Endothelial cell of umbilical vein (primary cell): ENCODE measurements around the gene CCDC38. TPM values are rescaled to one million over a fixed set of nuclear protein-coding genes. Genes with fewer than 3 reads are reported as not detected.

Experiments
- BruUV-seq: library from RNA; stranded (reverse); fragments of 400-500 nt; replicated peaks from 2 replicates; lab custom pipeline; 2021; lab: Mats Ljungman, UMichigan
- CTCF ChIA-PET: fragments of 300-600, 350-600 bp; sonication (Branson Sonifier 250); formaldehyde crosslinking; loops from one replicate; lab custom pipeline; 2021; ENCODE audit warnings: antibody characterized with exemption, inconsistent platforms; lab: Charles Lee
- POLR2A ChIA-PET: fragments of 300-600, 350-600 bp; sonication (Branson Sonifier 250); formaldehyde crosslinking; loops from one replicate; lab custom pipeline; 2021; ENCODE audit warnings: antibody characterized with exemption, inconsistent platforms; lab: Charles Lee
- DNase-seq: peaks from one replicate; pipeline ENCODE4 v3.0.0-alpha.2; 2011; ENCODE audit warnings: low read depth, low spot score
- FAIRE-seq: peaks from 2 replicates; lab custom pipeline; 2011; peaks lifted over from hg19 to GRCh38; lab: Jason Lieb, UNC
- H2AFZ ChIP-seq: 2 replicates; pipeline ENCODE4 v1.6.0; 2012; ENCODE audit warnings: low read depth, low read length, control low read depth, inconsistent platforms
- H3K27ac ChIP-seq: 2 replicates; pipeline ENCODE4 v1.5.1; 2011; ENCODE audit warnings: low read depth, mild to moderate bottlenecking, control low read depth, low read length, moderate library complexity; ENCODE audit not compliant: insufficient read depth
- H3K27me3 ChIP-seq, 2 experiments: 2 replicates each; pipeline versions ENCODE4 v1.6.0 to v1.6.1; 2011; ENCODE audit warnings: low read length in 2 of 2, mixed read lengths in 1 of 2; ENCODE audit not compliant: control insufficient read depth in 2 of 2, insufficient read depth in 2 of 2
- H3K36me3 ChIP-seq, 2 experiments: 2 replicates in 1 of 2; 3 replicates in 1 of 2; pipeline ENCODE4 v1.5.1; 2011; ENCODE audit warnings: low read length in 2 of 2, mild to moderate bottlenecking in 1 of 2, moderate library complexity in 1 of 2; ENCODE audit not compliant: control insufficient read depth in 2 of 2, insufficient read depth in 2 of 2; ENCODE audit errors: extremely low read depth in 1 of 2
- H3K4me1 ChIP-seq: 3 replicates; pipeline ENCODE4 v1.5.1; 2011; ENCODE audit warnings: mild to moderate bottlenecking, low read length; ENCODE audit not compliant: control insufficient read depth, insufficient read depth; ENCODE audit errors: extremely low read depth
- H3K4me2 ChIP-seq: 2 replicates; pipeline ENCODE4 v1.6.1; 2011; ENCODE audit warnings: low read length, control low read depth, mixed read lengths; ENCODE audit not compliant: insufficient read depth
- H3K4me3 ChIP-seq, 3 experiments: fragments of 200-600 bp in 1 of 3; sonication (generic), shearing (Covaris generic) in 1 of 3; replicated peaks in 1 of 3; 2 replicates each; pipeline ENCODE4 v1.5.1; 2011 to 2016; ENCODE audit warnings: control low read depth in 3 of 3, low read length in 3 of 3, mild to moderate bottlenecking in 2 of 3, inconsistent platforms in 1 of 3, low read depth in 1 of 3, moderate library complexity in 1 of 3; ENCODE audit not compliant: insufficient read depth in 1 of 3
- H3K79me2 ChIP-seq: 2 replicates; pipeline ENCODE4 v1.6.0; 2012; ENCODE audit warnings: low read length, inconsistent platforms; ENCODE audit not compliant: control insufficient read depth, insufficient read depth
- H3K9ac ChIP-seq: replicated peaks from 2 replicates; pipeline ENCODE3; 2011; ENCODE audit warnings: low read length, control low read depth; ENCODE audit not compliant: insufficient read depth; ENCODE audit errors: extremely low read depth
- H3K9me1 ChIP-seq: replicated peaks from 3 replicates; pipeline ENCODE4 v1.6.0; 2011; ENCODE audit warnings: mild to moderate bottlenecking, low read length; ENCODE audit not compliant: control insufficient read depth, insufficient read depth; ENCODE audit errors: extremely low read depth
- H3K9me3 ChIP-seq: replicated peaks from 2 replicates; pipeline ENCODE4 v1.5.1; 2012; ENCODE audit warnings: low read length, inconsistent platforms; ENCODE audit not compliant: control insufficient read depth, insufficient read depth
- H4K20me1 ChIP-seq: replicated peaks from 2 replicates; pipeline ENCODE3; 2011; ENCODE audit warnings: mild to moderate bottlenecking, low read length; ENCODE audit not compliant: control insufficient read depth, insufficient read depth; ENCODE audit errors: extremely low read depth
- CTCF ChIP-seq, 2 donors: IDR thresholded peaks; 1 replicate in 1 of 2; 2 replicates in 1 of 2; pipeline ENCODE4 v1.5.1; 2011; ENCODE audit warnings: low read length in 2 of 2, mild to moderate bottlenecking in 2 of 2, moderate library complexity in 2 of 2, control low read depth in 1 of 2, inconsistent platforms in 1 of 2, low read depth in 1 of 2; ENCODE audit not compliant: insufficient read depth in 1 of 2; ENCODE audit errors: extremely low read depth in 1 of 2
- EZH2 ChIP-seq: IDR thresholded peaks from 2 replicates; pipeline ENCODE4 v1.6.1; 2012; ENCODE audit warnings: borderline replicate concordance, low read depth, mild to moderate bottlenecking, moderate library complexity, low read length, inconsistent platforms; ENCODE audit not compliant: severe bottlenecking
- FOS ChIP-seq: IDR thresholded peaks from 2 replicates; pipeline ENCODE4 v1.6.1; 2011; ENCODE audit warnings: mild to moderate bottlenecking, low read length, moderate library complexity, borderline replicate concordance; ENCODE audit not compliant: insufficient read depth
- GATA2 ChIP-seq: IDR thresholded peaks from 2 replicates; pipeline ENCODE4 v1.7.0; 2011; ENCODE audit warnings: low read depth, mild to moderate bottlenecking, moderate library complexity, mixed read lengths, low read length; ENCODE audit not compliant: insufficient read length, insufficient read depth
- JUN ChIP-seq: IDR thresholded peaks from 2 replicates; pipeline ENCODE4 v1.6.1; 2011; ENCODE audit warnings: borderline replicate concordance, low read depth; ENCODE audit not compliant: insufficient read length, insufficient read depth
- MAX ChIP-seq: IDR thresholded peaks from 2 replicates; pipeline ENCODE4 v1.6.1; 2011; ENCODE audit not compliant: insufficient read depth, insufficient read length
- MYC ChIP-seq: IDR thresholded peaks from one replicate; pipeline ENCODE4 v1.6.1; 2011; ENCODE audit warnings: mild to moderate bottlenecking, low read depth, low read length
- POLR2A ChIP-seq: IDR thresholded peaks from 2 replicates; pipeline ENCODE4 v1.6.1; 2012; ENCODE audit warnings: low read depth, mild to moderate bottlenecking, control low read depth, low read length
- POLR2AphosphoS5 ChIP-seq: IDR thresholded peaks from 2 replicates; pipeline ENCODE4 v1.6.1; 2012; ENCODE audit warnings: low read depth, mild to moderate bottlenecking, control low read depth, low read length, moderate library complexity; ENCODE audit not compliant: insufficient read depth
- dilution Hi-C: fragments of 300-500 bp; cut with MboI; formaldehyde crosslinking; loops from one replicate; pipeline ENCODE4 v1.15.0; 2019; ENCODE audit warnings: low sequenced_read_pairs; ENCODE audit not compliant: extremely low pct_ligation_motif_present
- intact Hi-C: fragments of 100-400 bp; cut with micrococcal nuclease; formaldehyde crosslinking; loops from one replicate; pipeline ENCODE4 v1.10.0; 2022
- polyA plus RNA-seq, 4 experiments: library from polyadenylated mRNA; depleted of rRNA in 3 of 4; stranded (reverse) in 3 of 4; unstranded in 1 of 4; fragments of >200 nt; gene quantifications; 2 replicates each; pipeline versions ENCODE4 v1.2.1 to v1.2.3, GENCODE V29; 2011 to 2012; ENCODE audit warnings: missing spikeins in 1 of 4
- total RNA-seq: library from RNA; stranded (reverse); gene quantifications from 2 replicates; pipeline ENCODE4 v1.2.3, GENCODE V29; 2021

The CCDC38 gene
- total and polyA plus RNA-seq, 2 donors (not counting 3 experiments of a cell fraction or from before 2014, with no cell fraction given) = not detected

- Histone ChIP-seq H3K79me2 (no peaks in the 10 kb centered on the region), H3K4me1 (peaks cover 3% of the 10 kb centered on the region), H3K9ac (no peak overlapping the region), H3K9me3 (no peaks in the 10 kb centered on the region), H3K27ac (no peak overlapping the region), H3K27me3 (no peaks in the 10 kb centered on the region), H3K36me3 (no peaks in the 10 kb centered on the region), H4K20me1 (no peaks in the 10 kb centered on the region), H3K4me2 (no peak overlapping the region), H2AFZ (no peak overlapping the region), H3K9me1 (no peaks in the 10 kb centered on the region), H3K4me3 (no peak overlapping the region)
- ChIA-PET CTCF (interaction anchor here (0.9 kb wide), 1 partner anchor 303 kb away, joined by 3 read pairs; no protein-coding TSS in a partner anchor), POLR2A (interaction anchor here (0.6 kb wide), 1 partner anchor 90 kb away, joined by 3 read pairs; no protein-coding TSS in a partner anchor)
- dilution Hi-C loops (no loop called here), intact Hi-C loops (no loop called here)
- no TSS peak for BruUV-seq
- FAIRE-seq = no peak
- DNase-seq = no peak
- TF ChIP-seq MYC (no peak), CTCF (IDR thresholded peaks at IDR 0.05; ENCODE audit: extremely low read depth in 1 of 2, insufficient read depth in 1 of 2, low read depth in 1 of 2, low read length in 2 of 2) (no peak), MAX (no peak), GATA2 (no peak)
Measured at GRCh38 chr12:95877622-95878021, 64.8 kb downstream of the CCDC38 start.

- no peak overlapping the region for H2AFZ ChIP-seq
- CTCF ChIA-PET = no interaction called here
Measured at GRCh38 chr12:95874452-95874851, 68.0 kb downstream of the CCDC38 start.

More at GRCh38 chr12:95874452-95874851, 68.0 kb downstream of the CCDC38 start:
- intact Hi-C loops (no loop called here), dilution Hi-C loops (no loop called here)
- POLR2A ChIA-PET = no interaction called here
- BruUV-seq = no TSS peak
- Histone ChIP-seq H3K79me2 (no peaks in the 10 kb centered on the region), H3K36me3 (no peaks in the 10 kb centered on the region), H4K20me1 (no peaks in the 10 kb centered on the region), H3K4me1 (peaks cover 3% of the 10 kb centered on the region), H3K27ac (no peak overlapping the region), H3K4me3 (no peak overlapping the region), H3K9ac (no peak overlapping the region), H3K4me2 (no peak overlapping the region), H3K27me3 (no peaks in the 10 kb centered on the region), H3K9me1 (no peaks in the 10 kb centered on the region), H3K9me3 (no peaks in the 10 kb centered on the region)
- no peak for FAIRE-seq
- no peak for TF ChIP-seq CTCF (IDR thresholded peaks at IDR 0.05; ENCODE audit: extremely low read depth in 1 of 2, insufficient read depth in 1 of 2, low read depth in 1 of 2, low read length in 2 of 2)
- TF ChIP-seq MYC = no peak
- TF ChIP-seq MAX = no peak
- no peak for TF ChIP-seq GATA2
- TF ChIP-seq EZH2 = no peak
- TF ChIP-seq POLR2AphosphoS5 = no peak
- no peak for TF ChIP-seq FOS
- TF ChIP-seq JUN = no peak
- TF ChIP-seq POLR2A = no peak
- DNase-seq = no peak
